GM21528 (cell line): ENCODE results near the gene RBKS.
"Not testable (repeated sequence)": the region's sequence is repeated elsewhere in the genome, so short reads cannot be mapped to it uniquely, and the experiment has no call there.

Source experiments
- ATAC-seq: cut with Tn5 transposase; IDR thresholded peaks from one replicate; pipeline ENCODE4 v1.9.1; 2021; ENCODE audit warnings: mild to moderate bottlenecking, moderate library complexity; ENCODE audit not compliant: unreplicated experiment, low FRiP score

The RBKS gene

GRCh38 chr2:27771202-27771547 lies 119.0 kb downstream of the RBKS start:
- ATAC-seq = peak; percentile 17

- no peak for ATAC-seq
Observed at GRCh38 chr2:27766287-27766661, 123.9 kb downstream of the RBKS start.

GRCh38 chr2:27765621-27766286 lies 124.4 kb downstream of the RBKS start:
- no peak for ATAC-seq

- not testable (repeated sequence) for ATAC-seq
Observed at GRCh38 chr2:27764526-27764925, 125.7 kb downstream of the RBKS start.

GRCh38 chr2:27763907-27764267 lies 126.3 kb downstream of the RBKS start:
- ATAC-seq = no peak

GRCh38 chr2:27762951-27763906 lies 127.0 kb downstream of the RBKS start:
- ATAC-seq = no peak

GRCh38 chr2:27756544-27757498 lies 133.4 kb downstream of the RBKS start:
- no peak for ATAC-seq

GRCh38 chr2:27756091-27756490 lies 134.1 kb downstream of the RBKS start:
- no peak for ATAC-seq

GRCh38 chr2:27754831-27755230 lies 135.4 kb downstream of the RBKS start:
- ATAC-seq = no peak

- ATAC-seq = no peak
Observed at GRCh38 chr2:27754138-27754588, 136.0 kb downstream of the RBKS start.

GRCh38 chr2:27752551-27753237 lies 137.5 kb downstream of the RBKS start:
- ATAC-seq = no peak

- no peak for ATAC-seq
Observed at GRCh38 chr2:27751377-27751776, 138.8 kb downstream of the RBKS start.

- ATAC-seq = not testable (repeated sequence)
Observed at GRCh38 chr2:27748803-27749554, 141.2 kb downstream of the RBKS start.

GRCh38 chr2:27747827-27748352 lies 142.3 kb downstream of the RBKS start:
- no peak for ATAC-seq

- ATAC-seq = no peak
Observed at GRCh38 chr2:27746325-27746724, 143.9 kb downstream of the RBKS start.

- ATAC-seq = not testable (repeated sequence)
Observed at GRCh38 chr2:27745494-27745893, 144.7 kb downstream of the RBKS start.

GRCh38 chr2:27742571-27742970 lies 147.6 kb downstream of the RBKS start:
- ATAC-seq = no peak

GRCh38 chr2:27741673-27742072 lies 148.5 kb downstream of the RBKS start:
- no peak for ATAC-seq

GRCh38 chr2:27739058-27739373 lies 151.2 kb downstream of the RBKS start:
- no peak for ATAC-seq
